Activated CD4-positive, alpha-beta T cell treated with anti-CD3 and anti-CD28 coated beads for 24 hours (primary cell): ENCODE data around the gene TMED6.
A peak's percentile ranks its signal among the peaks of the same experiment; 100 is the strongest.

Experiments used
- DNase-seq, 2 donors: peaks; one replicate each; pipeline ENCODE4 v3.0.0-alpha.2; 2020; ENCODE audit warnings: low read depth in 2 of 2

TMED6 gene

GRCh38 chr16:69324013-69324531 lies 27.5 kb downstream of the TMED6 start:
- no peak for DNase-seq

- no peak for DNase-seq
These were observed 28.2 kb downstream of the TMED6 start for GRCh38 chr16:69323415-69323814.

GRCh38 chr16:69322343-69322742 lies 29.2 kb downstream of the TMED6 start:
- DNase-seq: no peak

GRCh38 chr16:69321080-69321479 lies 30.5 kb downstream of the TMED6 start:
- no peak for DNase-seq

- no peak for DNase-seq
These were observed 30.9 kb downstream of the TMED6 start for GRCh38 chr16:69320740-69321073.

GRCh38 chr16:69319826-69320739 lies 31.5 kb downstream of the TMED6 start:
- no peak for DNase-seq

GRCh38 chr16:69319381-69319780 lies 32.2 kb downstream of the TMED6 start:
- DNase-seq: no peak

- no peak for DNase-seq
These were observed 32.7 kb downstream of the TMED6 start for GRCh38 chr16:69318911-69319289.

- DNase-seq: no peak
These were observed 33.2 kb downstream of the TMED6 start for GRCh38 chr16:69318177-69318910.

- no peak for DNase-seq
These were observed 35.0 kb downstream of the TMED6 start for GRCh38 chr16:69316595-69317034.

GRCh38 chr16:69315486-69316311 lies 35.9 kb downstream of the TMED6 start:
- no peak for DNase-seq

GRCh38 chr16:69314534-69314933 lies 37.1 kb downstream of the TMED6 start:
- DNase-seq: no peak

- DNase-seq: no peak
These were observed 38.1 kb downstream of the TMED6 start for GRCh38 chr16:69313469-69313868.

GRCh38 chr16:69311533-69312387 lies 39.8 kb downstream of the TMED6 start:
- no peak for DNase-seq

GRCh38 chr16:69310653-69311532 lies 40.7 kb downstream of the TMED6 start, which contains the start of gene VPS4A:
VPS4A (plus strand) TSS chr16:69311350; CDS start chr16:69311512, 162 bp downstream.
- DNase-seq: peak; percentile 95 to 97

- DNase-seq: no peak
These were observed 42.3 kb downstream of the TMED6 start for GRCh38 chr16:69309316-69309715.

- DNase-seq: no peak
These were observed 43.7 kb downstream of the TMED6 start for GRCh38 chr16:69307856-69308255.

GRCh38 chr16:69307091-69307490 lies 44.5 kb downstream of the TMED6 start:
- DNase-seq: no peak

- no peak for DNase-seq
These were observed 45.6 kb downstream of the TMED6 start for GRCh38 chr16:69306031-69306430.

GRCh38 chr16:69302301-69302700 lies 49.3 kb downstream of the TMED6 start:
- DNase-seq: no peak
